WTC11 (cell line): ENCODE results near the gene ABCG8. TPM values are rescaled to one million over a fixed set of nuclear protein-coding genes. Genes with fewer than 3 reads are reported as not detected.

ENCODE experiments used
- AFF4 ChIP-seq: sonication (generic); formaldehyde crosslinking; IDR thresholded peaks from 2 replicates; pipeline ENCODE4 v1.8.1; 2023; ENCODE audit warnings: mild to moderate bottlenecking, missing genetic modification reagents, borderline replicate concordance
- EMX1 ChIP-seq: fragments of 250-450 bp; sonication (Bioruptor Pico); IDR thresholded peaks from 2 replicates; pipeline ENCODE4 v1.8.0; 2021; ENCODE audit warnings: mild to moderate bottlenecking
- FOXK1 ChIP-seq: sonication (generic); formaldehyde crosslinking; IDR thresholded peaks from 2 replicates; pipeline ENCODE4 v1.8.0; 2022; ENCODE audit warnings: mild to moderate bottlenecking, moderate library complexity, missing genetic modification reagents
- GABPB1 ChIP-seq: sonication (generic); formaldehyde crosslinking; IDR thresholded peaks from 2 replicates; pipeline ENCODE4 v1.8.1; 2023; ENCODE audit warnings: mild to moderate bottlenecking, missing genetic modification reagents
- KAT7 ChIP-seq: sonication (generic); formaldehyde crosslinking; IDR thresholded peaks from 2 replicates; pipeline ENCODE4 v1.8.1; 2023; ENCODE audit warnings: missing genetic modification reagents, mild to moderate bottlenecking, borderline replicate concordance
- NFE2L1 ChIP-seq: sonication (generic); formaldehyde crosslinking; IDR thresholded peaks from 2 replicates; pipeline ENCODE4 v1.8.1; 2023; ENCODE audit warnings: missing genetic modification reagents
- TEAD1 ChIP-seq: sonication (generic); formaldehyde crosslinking; IDR thresholded peaks from 2 replicates; pipeline ENCODE4 v1.8.0; 2022; ENCODE audit warnings: mild to moderate bottlenecking, missing genetic modification reagents
- USF1 ChIP-seq: sonication (generic); formaldehyde crosslinking; IDR thresholded peaks from 2 replicates; pipeline ENCODE4 v1.8.0; 2022; ENCODE audit warnings: mild to moderate bottlenecking, missing genetic modification reagents
- ZNF138 ChIP-seq: sonication (generic); formaldehyde crosslinking; conservative IDR thresholded peaks from 2 replicates; pipeline ENCODE4 v1.8.1; 2022; ENCODE audit warnings: mild to moderate bottlenecking, moderate library complexity, missing genetic modification reagents
- ZNF396 ChIP-seq: fragments of 250-450 bp; sonication (Bioruptor Pico); IDR thresholded peaks from 2 replicates; pipeline ENCODE4 v1.8.0; 2021; ENCODE audit warnings: mild to moderate bottlenecking, moderate library complexity, borderline replicate concordance
- ZNF532 ChIP-seq: fragments of 250-450 bp; sonication (Bioruptor Pico); IDR thresholded peaks from 2 replicates; pipeline ENCODE4 v1.9.0; 2021; ENCODE audit warnings: mild to moderate bottlenecking, borderline replicate concordance
- total RNA-seq: library from RNA; stranded (reverse); gene quantifications from 3 replicates; pipeline ENCODE4 v1.2.3, GENCODE V29; 2021
- TF ChIP-seq, protein P1 (sequence below): sonication (generic); formaldehyde crosslinking; conservative IDR thresholded peaks from 2 replicates; pipeline ENCODE4 v1.8.1; 2023; ENCODE audit warnings: mild to moderate bottlenecking, low read depth, missing genetic modification reagents, moderate library complexity
- TF ChIP-seq, protein P2 (sequence below): fragments of 250-450 bp; sonication (Bioruptor Pico); IDR thresholded peaks from 2 replicates; pipeline ENCODE4 v1.9.0; 2021; ENCODE audit warnings: mild to moderate bottlenecking
- TF ChIP-seq, protein P3 (sequence below): sonication (generic); formaldehyde crosslinking; IDR thresholded peaks from 2 replicates; pipeline ENCODE4 v1.8.1; 2022; ENCODE audit warnings: low read depth, missing genetic modification reagents, borderline replicate concordance
- TF ChIP-seq, protein P4 (sequence below): fragments of 250-450 bp; sonication (Bioruptor Pico); IDR thresholded peaks from 2 replicates; pipeline ENCODE4 v1.8.0; 2021; ENCODE audit warnings: mild to moderate bottlenecking
- TF ChIP-seq, protein P5 (sequence below): fragments of 250-450 bp; sonication (Bioruptor Pico); conservative IDR thresholded peaks from 2 replicates; pipeline ENCODE4 v1.9.0; 2021; ENCODE audit warnings: mild to moderate bottlenecking

The ABCG8 gene
- total RNA-seq, 1 experiment from 2014 or later, result not detected

- TF ChIP-seq ZNF532 (CRISPR knock-in tag) (no peak), KAT7 (CRISPR knock-in tag) (no peak), ZNF396 (no peak), EMX1 (no peak), GABPB1 (CRISPR knock-in tag) (no peak), FOXK1 (CRISPR knock-in tag) (no peak), USF1 (CRISPR knock-in tag) (no peak), NFE2L1 (no peak), TEAD1 (CRISPR knock-in tag) (no peak), AFF4 (no peak), ZNF138 (CRISPR knock-in tag) (no peak)
- TF ChIP-seq, protein P1, sequence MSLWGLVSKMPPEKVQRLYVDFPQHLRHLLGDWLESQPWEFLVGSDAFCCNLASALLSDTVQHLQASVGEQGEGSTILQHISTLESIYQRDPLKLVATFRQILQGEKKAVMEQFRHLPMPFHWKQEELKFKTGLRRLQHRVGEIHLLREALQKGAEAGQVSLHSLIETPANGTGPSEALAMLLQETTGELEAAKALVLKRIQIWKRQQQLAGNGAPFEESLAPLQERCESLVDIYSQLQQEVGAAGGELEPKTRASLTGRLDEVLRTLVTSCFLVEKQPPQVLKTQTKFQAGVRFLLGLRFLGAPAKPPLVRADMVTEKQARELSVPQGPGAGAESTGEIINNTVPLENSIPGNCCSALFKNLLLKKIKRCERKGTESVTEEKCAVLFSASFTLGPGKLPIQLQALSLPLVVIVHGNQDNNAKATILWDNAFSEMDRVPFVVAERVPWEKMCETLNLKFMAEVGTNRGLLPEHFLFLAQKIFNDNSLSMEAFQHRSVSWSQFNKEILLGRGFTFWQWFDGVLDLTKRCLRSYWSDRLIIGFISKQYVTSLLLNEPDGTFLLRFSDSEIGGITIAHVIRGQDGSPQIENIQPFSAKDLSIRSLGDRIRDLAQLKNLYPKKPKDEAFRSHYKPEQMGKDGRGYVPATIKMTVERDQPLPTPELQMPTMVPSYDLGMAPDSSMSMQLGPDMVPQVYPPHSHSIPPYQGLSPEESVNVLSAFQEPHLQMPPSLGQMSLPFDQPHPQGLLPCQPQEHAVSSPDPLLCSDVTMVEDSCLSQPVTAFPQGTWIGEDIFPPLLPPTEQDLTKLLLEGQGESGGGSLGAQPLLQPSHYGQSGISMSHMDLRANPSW (CRISPR knock-in tag), result no peak
- TF ChIP-seq, protein P2, sequence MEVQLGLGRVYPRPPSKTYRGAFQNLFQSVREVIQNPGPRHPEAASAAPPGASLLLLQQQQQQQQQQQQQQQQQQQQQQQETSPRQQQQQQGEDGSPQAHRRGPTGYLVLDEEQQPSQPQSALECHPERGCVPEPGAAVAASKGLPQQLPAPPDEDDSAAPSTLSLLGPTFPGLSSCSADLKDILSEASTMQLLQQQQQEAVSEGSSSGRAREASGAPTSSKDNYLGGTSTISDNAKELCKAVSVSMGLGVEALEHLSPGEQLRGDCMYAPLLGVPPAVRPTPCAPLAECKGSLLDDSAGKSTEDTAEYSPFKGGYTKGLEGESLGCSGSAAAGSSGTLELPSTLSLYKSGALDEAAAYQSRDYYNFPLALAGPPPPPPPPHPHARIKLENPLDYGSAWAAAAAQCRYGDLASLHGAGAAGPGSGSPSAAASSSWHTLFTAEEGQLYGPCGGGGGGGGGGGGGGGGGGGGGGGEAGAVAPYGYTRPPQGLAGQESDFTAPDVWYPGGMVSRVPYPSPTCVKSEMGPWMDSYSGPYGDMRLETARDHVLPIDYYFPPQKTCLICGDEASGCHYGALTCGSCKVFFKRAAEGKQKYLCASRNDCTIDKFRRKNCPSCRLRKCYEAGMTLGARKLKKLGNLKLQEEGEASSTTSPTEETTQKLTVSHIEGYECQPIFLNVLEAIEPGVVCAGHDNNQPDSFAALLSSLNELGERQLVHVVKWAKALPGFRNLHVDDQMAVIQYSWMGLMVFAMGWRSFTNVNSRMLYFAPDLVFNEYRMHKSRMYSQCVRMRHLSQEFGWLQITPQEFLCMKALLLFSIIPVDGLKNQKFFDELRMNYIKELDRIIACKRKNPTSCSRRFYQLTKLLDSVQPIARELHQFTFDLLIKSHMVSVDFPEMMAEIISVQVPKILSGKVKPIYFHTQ (CRISPR knock-in tag), result no peak
- TF ChIP-seq, protein P3, sequence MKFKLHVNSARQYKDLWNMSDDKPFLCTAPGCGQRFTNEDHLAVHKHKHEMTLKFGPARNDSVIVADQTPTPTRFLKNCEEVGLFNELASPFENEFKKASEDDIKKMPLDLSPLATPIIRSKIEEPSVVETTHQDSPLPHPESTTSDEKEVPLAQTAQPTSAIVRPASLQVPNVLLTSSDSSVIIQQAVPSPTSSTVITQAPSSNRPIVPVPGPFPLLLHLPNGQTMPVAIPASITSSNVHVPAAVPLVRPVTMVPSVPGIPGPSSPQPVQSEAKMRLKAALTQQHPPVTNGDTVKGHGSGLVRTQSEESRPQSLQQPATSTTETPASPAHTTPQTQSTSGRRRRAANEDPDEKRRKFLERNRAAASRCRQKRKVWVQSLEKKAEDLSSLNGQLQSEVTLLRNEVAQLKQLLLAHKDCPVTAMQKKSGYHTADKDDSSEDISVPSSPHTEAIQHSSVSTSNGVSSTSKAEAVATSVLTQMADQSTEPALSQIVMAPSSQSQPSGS, result no peak
- TF ChIP-seq, protein P4, sequence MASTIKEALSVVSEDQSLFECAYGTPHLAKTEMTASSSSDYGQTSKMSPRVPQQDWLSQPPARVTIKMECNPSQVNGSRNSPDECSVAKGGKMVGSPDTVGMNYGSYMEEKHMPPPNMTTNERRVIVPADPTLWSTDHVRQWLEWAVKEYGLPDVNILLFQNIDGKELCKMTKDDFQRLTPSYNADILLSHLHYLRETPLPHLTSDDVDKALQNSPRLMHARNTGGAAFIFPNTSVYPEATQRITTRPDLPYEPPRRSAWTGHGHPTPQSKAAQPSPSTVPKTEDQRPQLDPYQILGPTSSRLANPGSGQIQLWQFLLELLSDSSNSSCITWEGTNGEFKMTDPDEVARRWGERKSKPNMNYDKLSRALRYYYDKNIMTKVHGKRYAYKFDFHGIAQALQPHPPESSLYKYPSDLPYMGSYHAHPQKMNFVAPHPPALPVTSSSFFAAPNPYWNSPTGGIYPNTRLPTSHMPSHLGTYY (CRISPR knock-in tag), result no peak
- TF ChIP-seq, protein P5, sequence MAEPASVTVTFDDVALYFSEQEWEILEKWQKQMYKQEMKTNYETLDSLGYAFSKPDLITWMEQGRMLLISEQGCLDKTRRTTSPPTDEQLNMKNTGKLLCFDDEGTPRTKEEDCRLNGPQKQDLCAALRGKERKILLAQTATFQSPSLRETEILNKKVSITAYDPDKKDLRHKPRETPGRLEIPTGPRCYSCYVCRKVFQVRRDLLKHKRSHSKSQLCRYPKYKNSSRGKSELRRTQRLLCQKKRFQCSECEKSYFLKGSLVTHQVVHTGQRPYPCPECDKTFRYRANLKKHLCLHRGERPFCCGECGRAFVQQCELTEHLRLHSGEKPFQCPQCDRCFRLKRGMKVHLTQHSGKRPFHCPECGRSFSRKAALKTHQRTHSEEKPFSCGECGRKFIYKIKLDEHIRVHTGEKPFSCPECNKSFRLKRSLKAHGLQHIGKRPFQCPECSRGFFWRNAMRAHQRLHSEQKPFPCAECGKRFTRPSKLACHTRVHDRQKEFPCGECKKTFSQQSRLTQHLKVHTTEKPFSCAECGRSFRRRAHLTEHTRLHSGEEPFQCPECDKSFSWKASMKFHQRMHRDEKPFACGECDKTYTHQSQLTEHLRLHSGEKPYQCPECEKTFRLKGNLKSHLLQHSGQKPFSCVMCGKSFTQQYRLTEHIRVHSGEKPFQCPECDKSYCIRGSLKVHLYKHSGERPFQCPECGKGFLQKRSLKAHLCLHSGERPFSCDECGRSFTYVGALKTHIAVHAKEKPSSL, result no peak
- TF ChIP-seq, all 79 proteins: peak for 0
Observed at GRCh38 chr2:43824951-43825493, 13.7 kb upstream of the ABCG8 start (continued).
